Neuron (in vitro differentiated cells): Measurements from ENCODE around the gene GNGT1.

ENCODE experiments used
- H2AFZ ChIP-seq: one replicate; pipeline ENCODE4 v1.6.1; 2013; ENCODE audit warnings: low read depth, mild to moderate bottlenecking, inconsistent platforms, low read length, moderate library complexity
- H3K27me3 ChIP-seq: one replicate; pipeline ENCODE4 v1.6.1; 2013; ENCODE audit warnings: low read length; ENCODE audit not compliant: insufficient read depth
- H3K36me3 ChIP-seq: one replicate; pipeline ENCODE4 v1.6.1; 2013; ENCODE audit warnings: low read length; ENCODE audit not compliant: insufficient read depth
- H3K4me1 ChIP-seq: one replicate; pipeline ENCODE4 v1.6.1; 2013; ENCODE audit warnings: low read length; ENCODE audit not compliant: insufficient read depth
- H3K4me3 ChIP-seq: 2 replicates; pipeline ENCODE4 v1.5.1; 2013; ENCODE audit warnings: mild to moderate bottlenecking, low read length, moderate library complexity
- H3K9me3 ChIP-seq: one replicate; pipeline ENCODE4 v1.6.1; 2013; ENCODE audit warnings: low read length

GNGT1 gene

DNA sequence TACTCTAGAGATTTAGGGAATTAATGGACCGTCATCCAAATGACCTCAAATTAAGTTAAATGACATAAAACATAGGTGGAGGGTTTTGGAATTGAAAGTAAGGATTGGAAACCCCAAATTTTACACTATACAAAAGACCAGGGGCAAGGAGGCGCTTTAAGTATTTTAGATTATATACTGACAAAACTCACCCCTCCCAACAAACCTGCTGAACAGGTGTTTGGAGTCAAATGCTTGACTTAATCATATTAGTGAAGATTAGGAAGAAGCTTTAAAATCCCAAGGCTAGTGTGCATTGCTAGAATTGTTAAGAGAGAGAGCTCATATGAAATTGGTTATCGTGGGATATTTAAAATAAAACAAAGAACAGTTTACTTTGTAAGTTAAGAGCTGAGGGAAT is at the start of gene GNGT1:
Gene GNGT1, plus strand, starts transcription at position 301 of the 400 bp plus-strand sequence. CDS start 180 bp downstream, outside the sequence.
- no peak within 1 kb of the TSS for H2AFZ ChIP-seq
- H3K9me3 ChIP-seq, result no peaks in the 10 kb centered on the region
- peaks cover 8% of the 10 kb centered on the region for H3K4me1 ChIP-seq
- no peaks in the 10 kb centered on the region for H3K27me3 ChIP-seq
- no peaks in the 10 kb centered on the region for H3K36me3 ChIP-seq
- H3K4me3 ChIP-seq, result no peak within 1 kb of the TSS

DNA sequence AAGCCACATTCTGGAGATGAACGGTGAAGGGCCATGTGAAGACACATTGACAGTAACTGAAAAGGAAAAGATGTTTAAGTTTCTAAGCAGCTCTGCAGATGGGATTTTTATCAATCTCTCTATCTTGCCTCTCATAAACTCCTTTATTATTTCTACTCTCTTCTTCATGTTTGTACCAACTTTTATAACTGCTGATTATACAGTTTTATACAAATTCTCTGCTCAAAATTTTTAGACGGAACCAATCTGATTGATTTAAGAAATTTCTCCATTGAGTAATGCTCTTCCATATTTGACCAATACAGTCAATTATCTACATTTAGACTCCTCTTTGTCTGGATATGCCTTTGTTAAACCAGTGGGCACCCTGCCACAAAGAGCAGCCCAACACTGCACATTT is 47.5 kb upstream of the GNGT1 start:
- Histone ChIP-seq H3K4me1 (no peaks in the 10 kb centered on the region), H3K9me3 (no peaks in the 10 kb centered on the region), H3K4me3 (no peak overlapping the region), H3K36me3 (no peaks in the 10 kb centered on the region), H3K27me3 (no peaks in the 10 kb centered on the region), H2AFZ (no peak overlapping the region)

DNA sequence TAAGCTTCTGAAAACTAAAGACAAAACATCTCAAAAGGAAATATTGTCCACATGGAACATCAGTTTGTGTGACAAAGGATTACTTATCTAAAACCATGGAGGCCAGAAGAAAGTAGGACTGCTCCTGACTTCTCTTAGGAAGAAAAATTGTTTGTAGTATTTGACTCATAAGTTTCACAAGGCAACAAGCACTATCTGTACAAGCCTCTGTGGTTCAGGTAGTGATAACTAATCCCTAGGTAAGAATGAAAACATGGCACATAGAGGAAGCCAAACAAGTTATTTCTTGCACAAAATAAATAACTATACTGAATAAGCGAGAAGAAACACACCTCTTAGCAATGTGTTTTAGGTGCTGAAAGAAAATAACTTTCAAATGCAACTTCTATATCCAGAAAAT is 46.1 kb upstream of the GNGT1 start:
- no peak overlapping the region for H3K4me3 ChIP-seq
- H3K4me1 ChIP-seq, result no peaks in the 10 kb centered on the region
- H3K27me3 ChIP-seq, result no peaks in the 10 kb centered on the region
- no peak overlapping the region for H2AFZ ChIP-seq
- H3K36me3 ChIP-seq, result no peaks in the 10 kb centered on the region
- H3K9me3 ChIP-seq, result no peaks in the 10 kb centered on the region

DNA sequence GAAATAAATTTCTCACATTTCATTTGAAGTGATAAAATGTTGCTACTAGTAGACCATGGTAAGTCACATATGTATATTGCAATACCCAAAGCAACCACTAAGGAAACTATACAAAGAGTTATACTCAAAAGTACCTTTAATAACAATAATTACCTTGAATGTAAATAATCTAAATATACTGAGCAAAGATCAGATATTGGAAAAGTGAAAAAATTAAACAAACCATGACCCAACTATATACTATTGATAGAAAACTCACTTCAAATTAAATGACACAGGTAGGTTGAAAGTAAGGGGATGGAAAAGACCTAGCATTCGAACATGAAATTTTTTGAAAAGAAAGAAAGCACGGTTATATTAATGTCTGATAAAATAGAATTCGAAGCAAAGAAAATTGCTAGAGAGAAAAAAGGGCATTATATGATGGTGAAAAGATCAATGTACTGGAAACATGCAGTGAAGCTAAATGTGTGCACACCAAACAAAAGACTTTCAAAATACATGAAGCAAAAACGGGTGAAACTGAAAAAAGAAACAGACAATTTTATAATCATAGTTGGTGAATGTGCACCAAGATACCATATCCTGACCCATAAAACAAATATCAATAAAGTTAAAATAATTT is 44.9 kb upstream of the GNGT1 start:
- Histone ChIP-seq H2AFZ (no peak overlapping the region), H3K4me3 (no peak overlapping the region), H3K27me3 (no peaks in the 10 kb centered on the region)

DNA sequence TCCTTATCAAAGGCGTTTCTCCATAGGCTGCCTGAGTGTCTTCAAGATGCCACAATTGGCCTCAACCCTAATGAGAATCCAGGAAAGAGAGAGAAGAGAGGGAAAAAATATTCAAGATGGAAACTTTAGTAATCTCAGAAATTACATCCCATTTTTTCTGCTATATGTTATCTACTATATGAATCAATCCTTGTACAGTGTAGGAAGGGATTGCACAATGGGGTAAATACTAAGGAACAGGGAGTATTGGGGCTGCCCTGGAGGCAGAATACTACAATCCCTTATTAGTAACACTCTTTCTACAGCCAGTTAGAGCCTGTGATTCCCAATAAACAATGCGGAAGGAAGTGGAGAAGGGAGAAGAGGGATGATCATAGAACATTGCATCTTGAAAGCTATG is 43.7 kb upstream of the GNGT1 start:
- Histone ChIP-seq H3K4me3 (no peak overlapping the region), H3K36me3 (no peaks in the 10 kb centered on the region), H3K4me1 (no peaks in the 10 kb centered on the region), H3K9me3 (no peaks in the 10 kb centered on the region), H3K27me3 (no peaks in the 10 kb centered on the region), H2AFZ (no peak overlapping the region)

More for the DNA sequence above, 44.9 kb upstream of the GNGT1 start:
- Histone ChIP-seq H3K36me3 (no peaks in the 10 kb centered on the region), H3K4me1 (no peaks in the 10 kb centered on the region), H3K9me3 (no peaks in the 10 kb centered on the region)

DNA sequence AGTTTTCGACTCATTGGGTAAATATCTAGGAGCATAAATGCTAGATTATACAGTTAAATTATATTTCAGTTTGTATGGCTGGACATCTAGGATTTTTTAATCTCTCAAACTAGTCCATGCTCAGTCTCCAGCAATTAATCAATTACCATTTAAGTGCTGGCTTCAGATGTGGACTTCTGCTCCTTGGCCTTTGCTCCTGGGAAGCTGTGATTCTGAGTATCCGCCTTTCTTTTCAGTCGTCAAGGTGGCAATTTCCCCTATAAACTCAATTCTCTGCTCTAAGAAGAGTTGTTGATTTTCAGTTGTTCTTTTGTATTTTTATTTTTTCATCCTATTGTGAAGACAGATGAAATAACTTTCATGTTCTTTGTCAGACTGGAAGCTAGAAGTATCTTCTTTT is 39.5 kb upstream of the GNGT1 start:
- Histone ChIP-seq H3K4me1 (no peaks in the 10 kb centered on the region), H3K36me3 (no peaks in the 10 kb centered on the region), H3K4me3 (no peak overlapping the region), H3K9me3 (no peaks in the 10 kb centered on the region), H2AFZ (no peak overlapping the region), H3K27me3 (no peaks in the 10 kb centered on the region)

DNA sequence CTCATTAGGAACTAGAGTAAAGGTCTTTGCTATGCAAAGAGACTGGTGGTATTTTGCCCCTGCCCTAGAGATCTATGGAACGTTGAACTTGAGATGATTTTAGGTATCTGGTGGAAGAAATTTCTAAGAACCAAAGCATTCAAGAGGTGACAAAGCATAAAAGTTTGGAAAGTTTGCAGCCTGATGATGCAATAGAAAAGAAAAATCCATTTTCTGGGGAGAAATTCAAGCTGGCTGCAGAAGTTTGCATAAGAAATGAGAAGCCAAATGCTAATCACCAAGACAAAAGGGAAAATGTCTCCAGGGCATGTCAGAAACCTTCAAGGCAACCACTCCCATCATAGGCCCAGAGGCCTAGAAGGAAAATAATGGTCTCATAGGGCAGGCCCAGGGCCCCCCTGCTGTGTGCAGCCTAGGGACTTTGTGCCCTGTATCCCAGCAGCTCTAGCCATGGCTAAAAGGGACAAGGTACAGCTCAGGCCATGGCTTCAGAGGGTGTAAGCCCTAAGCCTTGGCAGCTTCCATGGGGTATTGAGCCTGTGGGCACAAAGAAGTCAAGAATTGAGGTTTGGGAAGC is 32.3 kb upstream of the GNGT1 start:
- Histone ChIP-seq H3K36me3 (no peaks in the 10 kb centered on the region), H3K4me1 (no peaks in the 10 kb centered on the region), H2AFZ (no peak overlapping the region), H3K4me3 (no peak overlapping the region), H3K27me3 (no peaks in the 10 kb centered on the region), H3K9me3 (no peaks in the 10 kb centered on the region)

DNA sequence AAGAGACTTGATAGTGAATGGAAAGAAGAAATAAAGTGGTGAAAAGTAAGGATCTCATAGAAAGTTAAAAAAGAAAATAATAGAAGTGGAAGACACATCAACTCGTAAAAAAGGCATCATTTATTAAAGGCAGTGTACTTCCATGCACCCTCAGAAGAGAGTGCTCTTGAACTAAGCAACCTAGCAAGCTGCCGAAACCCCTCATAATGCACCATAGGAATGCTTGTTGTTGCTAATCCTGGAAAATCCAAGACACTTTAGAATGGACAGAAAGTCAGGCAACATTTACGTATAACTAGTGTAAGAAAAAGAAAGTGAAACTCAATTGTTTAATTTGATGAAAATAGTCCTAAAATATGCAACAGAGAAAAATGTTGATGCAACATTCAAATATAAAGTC is 28.6 kb upstream of the GNGT1 start:
- Histone ChIP-seq H2AFZ (no peak overlapping the region), H3K4me1 (no peaks in the 10 kb centered on the region), H3K4me3 (no peak overlapping the region), H3K36me3 (no peaks in the 10 kb centered on the region), H3K27me3 (no peaks in the 10 kb centered on the region), H3K9me3 (no peaks in the 10 kb centered on the region)

DNA sequence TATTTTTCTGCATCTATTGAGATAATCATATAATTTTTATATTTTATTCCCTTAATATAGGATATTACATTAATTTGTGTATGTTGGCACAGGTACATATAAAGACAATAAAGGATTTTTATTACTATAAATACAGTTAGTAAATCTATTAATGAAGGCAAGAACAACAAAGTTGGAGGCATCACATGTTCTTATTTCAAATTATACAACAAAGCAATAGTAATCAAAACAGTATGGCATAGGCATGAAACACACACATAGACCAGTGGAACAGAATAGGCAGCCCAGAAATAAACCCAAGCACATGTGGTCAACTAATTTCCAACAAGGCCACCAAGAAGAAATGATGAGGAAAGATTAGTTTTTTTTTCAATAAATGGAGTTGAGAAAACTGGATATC is 27.0 kb upstream of the GNGT1 start:
- no peaks in the 10 kb centered on the region for H3K4me1 ChIP-seq
- no peaks in the 10 kb centered on the region for H3K36me3 ChIP-seq
- no peak overlapping the region for H3K4me3 ChIP-seq
- H2AFZ ChIP-seq, result no peak overlapping the region
- H3K9me3 ChIP-seq, result no peaks in the 10 kb centered on the region
- no peaks in the 10 kb centered on the region for H3K27me3 ChIP-seq

DNA sequence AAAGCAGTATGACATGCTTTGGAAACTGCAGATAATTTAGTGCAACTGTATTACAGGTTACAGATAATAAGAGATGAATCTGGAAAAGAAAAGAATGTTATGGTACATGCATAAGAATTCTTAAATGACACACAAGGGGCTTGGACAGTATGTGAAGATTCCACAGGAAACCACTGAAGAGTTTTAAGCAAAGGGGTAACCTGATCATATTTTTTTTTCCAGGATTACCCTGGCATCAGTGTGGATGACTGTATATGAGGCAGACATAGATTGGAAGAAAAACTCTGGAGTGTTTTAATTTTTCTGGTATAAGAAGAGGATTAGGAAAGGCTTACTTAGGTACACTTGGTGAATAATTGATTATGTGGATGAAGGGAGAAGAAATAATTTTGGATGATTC is 23.9 kb upstream of the GNGT1 start:
- no peaks in the 10 kb centered on the region for H3K9me3 ChIP-seq
- no peaks in the 10 kb centered on the region for H3K4me1 ChIP-seq
- no peak overlapping the region for H3K4me3 ChIP-seq
- no peak overlapping the region for H2AFZ ChIP-seq
- no peaks in the 10 kb centered on the region for H3K27me3 ChIP-seq
- peaks cover 2% of the 10 kb centered on the region for H3K36me3 ChIP-seq

DNA sequence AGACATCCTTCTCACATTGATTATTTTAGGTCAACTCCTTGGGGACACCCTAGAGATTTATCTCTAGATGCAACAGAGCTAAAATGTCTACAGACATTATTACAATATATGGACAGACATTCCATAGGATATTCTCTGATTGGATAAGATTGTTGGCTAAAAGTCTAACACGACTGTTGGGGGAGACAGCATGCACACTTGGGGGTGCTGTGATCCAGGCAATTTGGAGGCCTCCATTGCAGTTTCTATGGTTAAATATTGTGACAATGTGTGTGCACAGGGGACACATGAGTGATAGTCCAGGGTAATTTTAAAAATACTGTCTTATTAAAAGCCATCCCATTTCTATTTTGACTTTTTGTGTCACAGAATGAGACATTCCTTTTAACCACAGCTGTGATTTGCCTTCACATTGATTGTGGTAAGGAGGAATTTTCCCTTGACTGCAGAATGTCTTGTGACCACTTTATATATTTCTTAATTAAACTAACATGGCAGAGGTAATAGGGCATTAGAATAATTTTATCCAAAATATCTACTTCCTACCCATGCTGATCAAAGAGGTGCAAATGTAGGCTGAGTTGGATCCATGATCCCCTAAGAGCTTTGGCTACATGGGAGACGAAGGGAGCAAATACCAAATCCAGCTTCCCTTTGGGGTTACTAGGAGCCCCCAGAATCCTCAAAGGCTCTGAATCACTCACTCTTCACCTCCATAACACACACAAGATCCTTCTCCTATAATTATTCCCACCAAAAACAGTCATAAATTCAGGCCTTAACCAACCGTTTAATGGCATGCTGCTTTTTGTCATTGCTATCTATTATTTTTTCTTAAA is 23.1 kb upstream of the GNGT1 start:
- no peak overlapping the region for H3K4me3 ChIP-seq
- H3K27me3 ChIP-seq, result no peaks in the 10 kb centered on the region
- no peaks in the 10 kb centered on the region for H3K9me3 ChIP-seq
- H2AFZ ChIP-seq, result no peak overlapping the region
- H3K4me1 ChIP-seq, result no peaks in the 10 kb centered on the region
- H3K36me3 ChIP-seq, result peaks cover 2% of the 10 kb centered on the region

DNA sequence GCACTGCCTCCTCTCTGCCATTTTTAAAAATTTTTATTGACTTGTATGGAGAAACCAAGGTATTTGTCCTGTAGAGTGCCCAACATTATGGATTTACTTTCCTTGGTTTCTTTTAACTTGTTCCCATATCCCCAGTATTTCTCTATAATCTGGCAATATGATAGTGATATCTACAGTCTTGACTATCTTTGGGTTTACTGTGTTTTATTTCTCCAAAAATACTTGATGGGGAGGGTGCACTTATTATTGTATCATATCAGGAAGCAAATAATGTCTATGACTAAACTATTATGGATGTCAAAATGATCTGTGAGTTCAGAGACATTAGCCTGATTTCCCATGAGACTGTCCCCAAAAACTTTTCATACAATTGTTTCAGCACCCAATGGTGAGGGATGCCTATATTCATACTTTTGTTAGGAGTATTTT is 22.4 kb upstream of the GNGT1 start:
- Histone ChIP-seq H3K4me3 (no peak overlapping the region), H3K4me1 (no peaks in the 10 kb centered on the region), H3K36me3 (peaks cover 2% of the 10 kb centered on the region), H3K9me3 (no peaks in the 10 kb centered on the region), H3K27me3 (no peaks in the 10 kb centered on the region), H2AFZ (no peak overlapping the region)

DNA sequence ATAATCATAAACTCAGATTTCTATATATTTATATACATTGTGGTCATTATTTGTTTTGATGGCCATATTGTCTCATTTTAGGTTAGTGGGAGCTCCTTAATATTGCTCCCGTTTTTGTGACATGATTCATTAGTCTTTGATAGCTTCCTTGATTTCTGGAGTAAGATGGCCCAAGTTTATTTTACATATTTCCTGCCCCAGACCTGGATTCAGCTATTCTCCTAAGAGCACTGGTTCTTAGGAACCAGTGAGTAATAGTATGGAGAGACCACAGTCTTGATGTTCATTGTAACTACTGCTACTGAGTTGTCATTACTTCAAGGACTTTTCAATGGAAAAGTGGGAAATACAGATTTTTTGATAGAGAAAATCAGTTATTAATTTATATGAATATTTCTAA is 21.8 kb upstream of the GNGT1 start:
- no peak overlapping the region for H3K4me3 ChIP-seq
- H3K9me3 ChIP-seq, result no peaks in the 10 kb centered on the region
- no peaks in the 10 kb centered on the region for H3K4me1 ChIP-seq
- H3K36me3 ChIP-seq, result peaks cover 2% of the 10 kb centered on the region
- no peak overlapping the region for H2AFZ ChIP-seq
- H3K27me3 ChIP-seq, result no peaks in the 10 kb centered on the region
